ENCODE measurements around the gene MAPK11.

- TF ChIP-seq CTCF (conservative IDR thresholded peaks at IDR 0.05) = no peak
- no peak for TF ChIP-seq EZH2 (IDR thresholded peaks at IDR 0.05; ENCODE audit: low read depth)
These were observed 10.9 kb downstream of the MAPK11 start for GRCh38 chr22:50259302-50259701.

Data from PC-9 (cell line).